Measurements from ENCODE around the gene SLC23A3. TPM values are rescaled to one million over a fixed set of nuclear protein-coding genes. Genes with fewer than 3 reads are reported as not detected.
A peak's percentile ranks its signal among the peaks of the same experiment; 100 is the strongest.

Gene SLC23A3
- total RNA-seq, 1 donor from 2014 or later, result 2.4 TPM

GRCh38 chr2:219163156-219163555 is 6.7 kb downstream of the SLC23A3 start:
- Mint-ChIP-seq H3K36me3 (ENCODE audit: low read depth) (no peaks in the 10 kb centered on the region), H3K4me3 (ENCODE audit: unreplicated experiment) (no peak overlapping the region), H3K27ac (ENCODE audit: unreplicated experiment) (no peak overlapping the region), H3K27me3 (ENCODE audit: low read depth) (no peaks in the 10 kb centered on the region), H3K4me1 (ENCODE audit: low read depth) (peaks cover 26% of the 10 kb centered on the region), H3K9me3 (ENCODE audit: low read depth) (no peaks in the 10 kb centered on the region)
- TF ChIP-seq CTCF (IDR thresholded peaks at IDR 0.05), result no peak
- DNase-seq (ENCODE audit: low spot score), result no peak

- peaks cover 29% of the 10 kb centered on the region for H3K4me1 Mint-ChIP-seq (ENCODE audit: low read depth)
- TF ChIP-seq CTCF (IDR thresholded peaks at IDR 0.05), result no peak
Measured at GRCh38 chr2:219161097-219161496, 8.7 kb downstream of the SLC23A3 start.

GRCh38 chr2:219160186-219161017 is 9.4 kb downstream of the SLC23A3 start, which contains the start of gene NHEJ1:
NHEJ1 (minus strand) TSS chr2:219160815; CDS start chr2:219158362, 2,453 bp downstream.
- peak; percentile 99 for TF ChIP-seq CTCF (IDR thresholded peaks at IDR 0.05)
- Mint-ChIP-seq H3K27ac (ENCODE audit: unreplicated experiment) (peak within 1 kb of the TSS; percentile 96), H3K4me1 (ENCODE audit: low read depth) (peaks cover 29% of the 10 kb centered on the region), H3K9me3 (ENCODE audit: low read depth) (no peaks in the 10 kb centered on the region), H3K27me3 (ENCODE audit: low read depth) (no peaks in the 10 kb centered on the region), H3K4me3 (ENCODE audit: unreplicated experiment) (peak within 1 kb of the TSS; percentile 79), H3K36me3 (ENCODE audit: low read depth) (peaks cover 5% of the 10 kb centered on the region)
- DNase-seq (ENCODE audit: low spot score), result peak; percentile 98

More at GRCh38 chr2:219161097-219161496, 8.7 kb downstream of the SLC23A3 start:
- peak overlapping the region; percentile 79 for H3K4me3 Mint-ChIP-seq (ENCODE audit: unreplicated experiment)
- no peak for DNase-seq (ENCODE audit: low spot score)
- no peaks in the 10 kb centered on the region for H3K9me3 Mint-ChIP-seq (ENCODE audit: low read depth)
- H3K27me3 Mint-ChIP-seq (ENCODE audit: low read depth), result no peaks in the 10 kb centered on the region
- peak overlapping the region; percentile 96 for H3K27ac Mint-ChIP-seq (ENCODE audit: unreplicated experiment)
- peaks cover 5% of the 10 kb centered on the region for H3K36me3 Mint-ChIP-seq (ENCODE audit: low read depth)

GRCh38 chr2:219159771-219160185 is 10.1 kb downstream of the SLC23A3 start:
- Mint-ChIP-seq H3K27me3 (ENCODE audit: low read depth) (no peaks in the 10 kb centered on the region), H3K27ac (ENCODE audit: unreplicated experiment) (peak overlapping the region; percentile 96), H3K9me3 (ENCODE audit: low read depth) (no peaks in the 10 kb centered on the region), H3K4me3 (ENCODE audit: unreplicated experiment) (peak overlapping the region; percentile 79), H3K36me3 (ENCODE audit: low read depth) (peaks cover 5% of the 10 kb centered on the region), H3K4me1 (ENCODE audit: low read depth) (peaks cover 29% of the 10 kb centered on the region)
- no peak for DNase-seq (ENCODE audit: low spot score)
- TF ChIP-seq CTCF (IDR thresholded peaks at IDR 0.05), result no peak

- no peaks in the 10 kb centered on the region for H3K9me3 Mint-ChIP-seq (ENCODE audit: low read depth)
- H3K27ac Mint-ChIP-seq (ENCODE audit: unreplicated experiment), result peak overlapping the region; percentile 15
- no peak for TF ChIP-seq CTCF (IDR thresholded peaks at IDR 0.05)
- no peak for DNase-seq (ENCODE audit: low spot score)
- H3K4me1 Mint-ChIP-seq (ENCODE audit: low read depth), result peaks cover 29% of the 10 kb centered on the region
- peaks cover 5% of the 10 kb centered on the region for H3K36me3 Mint-ChIP-seq (ENCODE audit: low read depth)
- no peaks in the 10 kb centered on the region for H3K27me3 Mint-ChIP-seq (ENCODE audit: low read depth)
- H3K4me3 Mint-ChIP-seq (ENCODE audit: unreplicated experiment), result no peak overlapping the region
Measured at GRCh38 chr2:219158586-219158985, 11.2 kb downstream of the SLC23A3 start.
